GM23338 (cell line): ENCODE data around the gene GBP5. TPM values are rescaled to one million over a fixed set of nuclear protein-coding genes. Genes with fewer than 3 reads are reported as not detected.

ENCODE experiments used
- ATAC-seq: fragments of 200-7000 bp; cut with Tn5 transposase; 3 replicates; pipeline ENCODE4 v1.9.1; 2020
- DNase-seq: peaks from one replicate; pipeline ENCODE4 v3.0.0-alpha.2; 2015; ENCODE audit warnings: low spot score
- H2AFZ ChIP-seq: fragments of 200-600 bp; sonication (generic); 2 replicates; pipeline ENCODE4 v1.8.0; 2016; ENCODE audit warnings: antibody characterized with exemption, mild to moderate bottlenecking, moderate library complexity
- H3F3A ChIP-seq: fragments of 200-600 bp; sonication (generic); replicated peaks from 2 replicates; pipeline ENCODE4 v1.8.0; 2017; ENCODE audit warnings: antibody characterized with exemption, mixed run types, low read depth
- H3K27ac ChIP-seq: fragments of 200-600 bp; sonication (generic); 2 replicates; pipeline ENCODE4 v1.6.1; 2016; ENCODE audit warnings: low read depth
- H3K27me3 ChIP-seq: fragments of 200-600 bp; sonication (generic); 2 replicates; pipeline ENCODE4 v1.8.0; 2016; ENCODE audit warnings: mild to moderate bottlenecking, mixed run types, moderate library complexity; ENCODE audit not compliant: insufficient read depth
- H3K36me3 ChIP-seq: fragments of 200-600 bp; sonication (generic); 2 replicates; pipeline ENCODE4 v1.8.0; 2016; ENCODE audit warnings: mild to moderate bottlenecking; ENCODE audit not compliant: insufficient read depth
- H3K4me1 ChIP-seq: fragments of 200-600 bp; sonication (generic); 2 replicates; pipeline ENCODE4 v1.8.0; 2016; ENCODE audit warnings: mild to moderate bottlenecking, moderate library complexity; ENCODE audit not compliant: insufficient read depth
- H3K4me2 ChIP-seq: fragments of 200-600 bp; sonication (generic); 2 replicates; pipeline ENCODE4 v1.7.1; 2017; ENCODE audit warnings: mixed run types
- H3K4me3 ChIP-seq: fragments of 200-600 bp; sonication (generic); 2 replicates; pipeline ENCODE4 v1.6.1; 2016; ENCODE audit warnings: mixed run types
- H3K79me2 ChIP-seq: fragments of 200-600 bp; sonication (generic); replicated peaks from 2 replicates; pipeline ENCODE4 v1.8.0; 2017; ENCODE audit warnings: mild to moderate bottlenecking; ENCODE audit not compliant: insufficient read depth
- H3K9me2 ChIP-seq: fragments of 200-600 bp; sonication (generic); 2 replicates; pipeline ENCODE4 v1.8.0; 2017; ENCODE audit not compliant: insufficient read depth
- H4K20me1 ChIP-seq: fragments of 200-600 bp; sonication (generic); replicated peaks from 2 replicates; pipeline ENCODE4 v1.8.0; 2017; ENCODE audit warnings: mild to moderate bottlenecking; ENCODE audit not compliant: insufficient read depth
- H3K27ac Mint-ChIP-seq: 2 replicates; pipeline ENCODE4 v1.8.0; 2020; ENCODE audit warnings: inconsistent platforms, mild to moderate bottlenecking, moderate library complexity, mixed read lengths
- H3K27me3 Mint-ChIP-seq: 3 replicates; pipeline ENCODE4 v1.8.0; 2022; ENCODE audit warnings: low read depth, mild to moderate bottlenecking, moderate library complexity, mixed read lengths, inconsistent platforms; ENCODE audit not compliant: insufficient read depth, poor library complexity
- H3K36me3 Mint-ChIP-seq: 3 replicates; pipeline ENCODE4 v1.8.0; 2021; ENCODE audit warnings: low read depth, mild to moderate bottlenecking, inconsistent platforms, moderate library complexity, mixed read lengths
- H3K4me1 Mint-ChIP-seq: 3 replicates; pipeline ENCODE4 v1.8.0; 2020; ENCODE audit warnings: mild to moderate bottlenecking, inconsistent platforms, mixed read lengths
- H3K4me3 Mint-ChIP-seq: 3 replicates; pipeline ENCODE4 v1.8.0; 2021; ENCODE audit warnings: moderate library complexity, mild to moderate bottlenecking, inconsistent platforms, mixed read lengths
- H3K9me3 Mint-ChIP-seq: 3 replicates; pipeline ENCODE4 v1.8.0; 2020; ENCODE audit warnings: moderate library complexity, mild to moderate bottlenecking, inconsistent platforms, mixed read lengths
- CREB1 ChIP-seq: fragments of 250-450 bp; sonication (Bioruptor Pico); IDR thresholded peaks from 2 replicates; pipeline ENCODE4 v1.5.0; 2020; ENCODE audit warnings: low read depth, mild to moderate bottlenecking, moderate library complexity
- ETS1 ChIP-seq: IDR thresholded peaks from 2 replicates; pipeline ENCODE4 v1.6.1; 2016; ENCODE audit warnings: antibody characterized with exemption
- EZH2 ChIP-seq: fragments of 200-600 bp; sonication (generic); IDR thresholded peaks from one replicate; pipeline ENCODE4 v1.8.0; 2017; ENCODE audit warnings: antibody characterized with exemption, mild to moderate bottlenecking, low read depth; ENCODE audit not compliant: unreplicated experiment
- EZH2phosphoT487 ChIP-seq: fragments of 200-600 bp; sonication (generic); IDR thresholded peaks from one replicate; pipeline ENCODE4 v1.8.1; 2018; ENCODE audit warnings: antibody characterized with exemption; ENCODE audit not compliant: unreplicated experiment
- JUNB ChIP-seq: IDR thresholded peaks from one replicate; pipeline ENCODE4 v1.6.1; 2016; ENCODE audit warnings: antibody characterized with exemption; ENCODE audit not compliant: unreplicated experiment
- NANOG ChIP-seq: IDR thresholded peaks from 2 replicates; pipeline ENCODE4 v1.6.1; 2016; ENCODE audit warnings: antibody characterized with exemption, borderline replicate concordance
- POLR2AphosphoS5 ChIP-seq: IDR thresholded peaks from 2 replicates; pipeline ENCODE4 v1.6.1; 2016; ENCODE audit warnings: antibody characterized with exemption, low read depth
- STAT1 ChIP-seq: IDR thresholded peaks from one replicate; pipeline ENCODE4 v1.6.1; 2016; ENCODE audit warnings: antibody characterized with exemption; ENCODE audit not compliant: unreplicated experiment
- ZNF114 ChIP-seq: fragments of 250-450 bp; sonication (Bioruptor Pico); IDR thresholded peaks from 2 replicates; pipeline ENCODE4 v1.5.0; 2020; ENCODE audit warnings: mild to moderate bottlenecking, moderate library complexity
- ZNF462 ChIP-seq: fragments of 250-450 bp; sonication (Bioruptor Pico); IDR thresholded peaks from 2 replicates; pipeline ENCODE4 v1.5.0; 2020; ENCODE audit warnings: mild to moderate bottlenecking, moderate library complexity
- polyA plus RNA-seq: library from polyadenylated mRNA; unstranded; fragments of >200 nt; fragmentation: Nextera tagmentation; extraction: Ambion mirVana; gene quantifications from 2 replicates; pipeline ENCODE4 v1.2.1, GENCODE V29; 2016
- total RNA-seq: library from RNA; depleted of rRNA; stranded (reverse); fragments of >200 nt; shearing (Covaris generic); gene quantifications from 2 replicates; pipeline ENCODE4 v1.2.3, GENCODE V29; 2014
- TF ChIP-seq, protein P1 (sequence below): IDR thresholded peaks from one replicate; pipeline ENCODE4 v1.6.1; 2018; ENCODE audit warnings: antibody characterized with exemption; ENCODE audit not compliant: unreplicated experiment
- TF ChIP-seq, protein P2 (sequence below), 2 experiments: fragments of 200-600 bp in 1 of 2; sonication (generic) in 1 of 2; conservative IDR thresholded peaks; 2 replicates each; pipeline versions ENCODE4 v1.5.1 to v1.6.1; 2016 to 2017; ENCODE audit warnings: antibody characterized with exemption in 2 of 2, low read depth in 2 of 2, mild to moderate bottlenecking in 2 of 2, moderate library complexity in 1 of 2

GBP5 gene
- total and polyA plus RNA-seq, 2 experiments from 2014 or later: not detected

DNA sequence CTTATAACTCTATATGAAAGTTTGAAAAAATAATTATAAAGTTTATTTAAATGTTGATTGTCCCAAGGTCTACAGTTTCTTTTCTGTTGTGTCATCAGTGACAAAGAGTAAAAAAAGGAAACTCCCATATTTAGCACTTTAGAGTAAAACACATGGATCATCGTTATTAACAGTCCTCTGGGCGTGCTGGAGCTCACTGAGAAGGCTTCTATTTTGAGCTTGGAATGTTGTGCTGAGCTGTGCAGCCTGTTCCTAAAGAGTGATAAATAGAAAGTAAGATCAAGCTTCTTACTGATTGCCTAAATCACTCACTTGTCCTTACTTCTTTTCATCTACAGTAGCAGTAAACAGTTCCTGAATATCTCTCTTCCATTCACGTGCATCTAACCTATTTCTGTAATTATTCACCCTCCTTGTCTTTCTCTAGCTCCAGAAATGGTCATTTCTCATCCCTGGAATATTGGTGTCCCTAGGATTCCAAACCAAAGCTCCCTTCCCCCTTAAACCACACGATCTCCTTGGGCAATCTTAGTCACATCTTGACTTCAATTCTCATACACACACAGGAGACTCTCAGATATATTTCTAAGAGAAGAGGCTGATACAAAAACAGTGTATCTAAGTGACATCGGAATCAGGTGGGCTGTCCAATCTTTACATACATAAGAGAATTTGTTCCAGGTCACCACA, 11.9 kb downstream of the GBP5 start:
- no peak overlapping the region for H3K4me3 Mint-ChIP-seq
- Histone ChIP-seq H3K36me3 (no peaks in the 10 kb centered on the region), H3K79me2 (no peaks in the 10 kb centered on the region), H3F3A (no peaks in the 10 kb centered on the region), H3K27ac (no peak overlapping the region), H3K27me3 (no peaks in the 10 kb centered on the region), H4K20me1 (no peaks in the 10 kb centered on the region; the same call in 1 of the 2 replicates), H3K4me3 (no peak overlapping the region), H3K4me2 (no peak overlapping the region), H3K9me2 (no peaks in the 10 kb centered on the region), H2AFZ (no peak overlapping the region), H3K4me1 (no peaks in the 10 kb centered on the region; the same call in 1 of the 2 replicates)
- DNase-seq (no peak), ATAC-seq (no peak)
- peak overlapping the region; percentile 6 for H3K27ac Mint-ChIP-seq
- no peaks in the 10 kb centered on the region for H3K36me3 Mint-ChIP-seq
- TF ChIP-seq JUNB (no peak), EZH2phosphoT487 (no peak), CREB1 (CRISPR knock-in tag) (no peak), STAT1 (no peak), ZNF114 (CRISPR knock-in tag) (no peak), POLR2AphosphoS5 (no peak), NANOG (no peak), EZH2 (no peak), ZNF462 (CRISPR knock-in tag) (no peak), ETS1 (no peak)
- TF ChIP-seq, protein P1, sequence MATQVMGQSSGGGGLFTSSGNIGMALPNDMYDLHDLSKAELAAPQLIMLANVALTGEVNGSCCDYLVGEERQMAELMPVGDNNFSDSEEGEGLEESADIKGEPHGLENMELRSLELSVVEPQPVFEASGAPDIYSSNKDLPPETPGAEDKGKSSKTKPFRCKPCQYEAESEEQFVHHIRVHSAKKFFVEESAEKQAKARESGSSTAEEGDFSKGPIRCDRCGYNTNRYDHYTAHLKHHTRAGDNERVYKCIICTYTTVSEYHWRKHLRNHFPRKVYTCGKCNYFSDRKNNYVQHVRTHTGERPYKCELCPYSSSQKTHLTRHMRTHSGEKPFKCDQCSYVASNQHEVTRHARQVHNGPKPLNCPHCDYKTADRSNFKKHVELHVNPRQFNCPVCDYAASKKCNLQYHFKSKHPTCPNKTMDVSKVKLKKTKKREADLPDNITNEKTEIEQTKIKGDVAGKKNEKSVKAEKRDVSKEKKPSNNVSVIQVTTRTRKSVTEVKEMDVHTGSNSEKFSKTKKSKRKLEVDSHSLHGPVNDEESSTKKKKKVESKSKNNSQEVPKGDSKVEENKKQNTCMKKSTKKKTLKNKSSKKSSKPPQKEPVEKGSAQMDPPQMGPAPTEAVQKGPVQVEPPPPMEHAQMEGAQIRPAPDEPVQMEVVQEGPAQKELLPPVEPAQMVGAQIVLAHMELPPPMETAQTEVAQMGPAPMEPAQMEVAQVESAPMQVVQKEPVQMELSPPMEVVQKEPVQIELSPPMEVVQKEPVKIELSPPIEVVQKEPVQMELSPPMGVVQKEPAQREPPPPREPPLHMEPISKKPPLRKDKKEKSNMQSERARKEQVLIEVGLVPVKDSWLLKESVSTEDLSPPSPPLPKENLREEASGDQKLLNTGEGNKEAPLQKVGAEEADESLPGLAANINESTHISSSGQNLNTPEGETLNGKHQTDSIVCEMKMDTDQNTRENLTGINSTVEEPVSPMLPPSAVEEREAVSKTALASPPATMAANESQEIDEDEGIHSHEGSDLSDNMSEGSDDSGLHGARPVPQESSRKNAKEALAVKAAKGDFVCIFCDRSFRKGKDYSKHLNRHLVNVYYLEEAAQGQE: no peak
- TF ChIP-seq, protein P2, sequence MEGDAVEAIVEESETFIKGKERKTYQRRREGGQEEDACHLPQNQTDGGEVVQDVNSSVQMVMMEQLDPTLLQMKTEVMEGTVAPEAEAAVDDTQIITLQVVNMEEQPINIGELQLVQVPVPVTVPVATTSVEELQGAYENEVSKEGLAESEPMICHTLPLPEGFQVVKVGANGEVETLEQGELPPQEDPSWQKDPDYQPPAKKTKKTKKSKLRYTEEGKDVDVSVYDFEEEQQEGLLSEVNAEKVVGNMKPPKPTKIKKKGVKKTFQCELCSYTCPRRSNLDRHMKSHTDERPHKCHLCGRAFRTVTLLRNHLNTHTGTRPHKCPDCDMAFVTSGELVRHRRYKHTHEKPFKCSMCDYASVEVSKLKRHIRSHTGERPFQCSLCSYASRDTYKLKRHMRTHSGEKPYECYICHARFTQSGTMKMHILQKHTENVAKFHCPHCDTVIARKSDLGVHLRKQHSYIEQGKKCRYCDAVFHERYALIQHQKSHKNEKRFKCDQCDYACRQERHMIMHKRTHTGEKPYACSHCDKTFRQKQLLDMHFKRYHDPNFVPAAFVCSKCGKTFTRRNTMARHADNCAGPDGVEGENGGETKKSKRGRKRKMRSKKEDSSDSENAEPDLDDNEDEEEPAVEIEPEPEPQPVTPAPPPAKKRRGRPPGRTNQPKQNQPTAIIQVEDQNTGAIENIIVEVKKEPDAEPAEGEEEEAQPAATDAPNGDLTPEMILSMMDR (conservative IDR thresholded peaks at IDR 0.05; ENCODE audit: low read depth in 2 of 2): no peak
- no peaks in the 10 kb centered on the region for H3K27me3 Mint-ChIP-seq
- H3K9me3 Mint-ChIP-seq: no peaks in the 10 kb centered on the region
- H3K4me1 Mint-ChIP-seq: peaks cover 12% of the 10 kb centered on the region
